Measurements from ENCODE around the gene PEA15. TPM values are rescaled to one million over a fixed set of nuclear protein-coding genes. Genes with fewer than 3 reads are reported as not detected.

Gene PEA15
- total RNA-seq, 3 donors from 2014 or later, result 69.8 to 128 (median 127) TPM

- Histone ChIP-seq H3K4me3 (no peak overlapping the region), H3K27ac (no peak overlapping the region), H3K27me3 (no peaks in the 10 kb centered on the region), H3K9me3 (no peaks in the 10 kb centered on the region), H3K36me3 (no peaks in the 10 kb centered on the region), H3K4me1 (no peaks in the 10 kb centered on the region)
- intact Hi-C loops (cut with DNase I; ENCODE audit: low total_unique reads), result no loop called here
- no peak for DNase-seq (ENCODE audit: low spot score in 2 of 2)
- TF ChIP-seq POLR2AphosphoS5 (IDR thresholded peaks at IDR 0.05) (no peak), POLR2A (IDR thresholded peaks at IDR 0.05) (no peak), CTCF (IDR thresholded peaks at IDR 0.05) (no peak)
Observed at GRCh38 chr1:160178731-160179130, 26.5 kb upstream of the PEA15 start.

- no peaks in the 10 kb centered on the region for H3K9me3 ChIP-seq
- no peaks in the 10 kb centered on the region for H3K36me3 ChIP-seq
- no peaks in the 10 kb centered on the region for H3K27me3 ChIP-seq
- no peak overlapping the region for H3K27ac ChIP-seq
- H3K4me1 ChIP-seq, result no peaks in the 10 kb centered on the region
- H3K4me3 ChIP-seq, result no peak overlapping the region
- TF ChIP-seq CTCF (IDR thresholded peaks at IDR 0.05) (no peak), POLR2A (IDR thresholded peaks at IDR 0.05) (no peak), POLR2AphosphoS5 (IDR thresholded peaks at IDR 0.05) (no peak)
- DNase-seq (ENCODE audit: low spot score in 2 of 2), result no peak
- intact Hi-C loops (cut with DNase I; ENCODE audit: low total_unique reads), result no loop called here
Observed at GRCh38 chr1:160179336-160179735, 25.8 kb upstream of the PEA15 start.

- Histone ChIP-seq H3K27ac (no peak overlapping the region), H3K36me3 (no peaks in the 10 kb centered on the region), H3K4me3 (no peak overlapping the region), H3K9me3 (no peaks in the 10 kb centered on the region), H3K27me3 (no peaks in the 10 kb centered on the region), H3K4me1 (no peaks in the 10 kb centered on the region)
- intact Hi-C loops (cut with DNase I; ENCODE audit: low total_unique reads), result no loop called here
- DNase-seq (ENCODE audit: low spot score in 2 of 2), result no peak
- no peak for TF ChIP-seq CTCF (IDR thresholded peaks at IDR 0.05)
- TF ChIP-seq POLR2A (IDR thresholded peaks at IDR 0.05), result no peak
- TF ChIP-seq POLR2AphosphoS5 (IDR thresholded peaks at IDR 0.05), result no peak
Observed at GRCh38 chr1:160186246-160186645, 18.9 kb upstream of the PEA15 start.

- TF ChIP-seq POLR2A (IDR thresholded peaks at IDR 0.05) (no peak), CTCF (IDR thresholded peaks at IDR 0.05) (no peak), POLR2AphosphoS5 (IDR thresholded peaks at IDR 0.05) (no peak)
- Histone ChIP-seq H3K27me3 (no peaks in the 10 kb centered on the region), H3K9me3 (no peaks in the 10 kb centered on the region), H3K4me1 (no peaks in the 10 kb centered on the region), H3K27ac (no peak overlapping the region), H3K36me3 (no peaks in the 10 kb centered on the region), H3K4me3 (no peak overlapping the region)
- intact Hi-C loops (cut with DNase I; ENCODE audit: low total_unique reads), result no loop called here
- DNase-seq (ENCODE audit: low spot score in 2 of 2), result no peak
Observed at GRCh38 chr1:160186729-160187128, 18.5 kb upstream of the PEA15 start.

GRCh38 chr1:160187407-160187806 lies 17.8 kb upstream of the PEA15 start:
- Histone ChIP-seq H3K27ac (no peak overlapping the region), H3K4me1 (no peaks in the 10 kb centered on the region), H3K27me3 (no peaks in the 10 kb centered on the region), H3K9me3 (no peaks in the 10 kb centered on the region), H3K4me3 (no peak overlapping the region), H3K36me3 (no peaks in the 10 kb centered on the region)
- no peak for DNase-seq (ENCODE audit: low spot score in 2 of 2)
- TF ChIP-seq POLR2A (IDR thresholded peaks at IDR 0.05) (no peak), POLR2AphosphoS5 (IDR thresholded peaks at IDR 0.05) (no peak), CTCF (IDR thresholded peaks at IDR 0.05) (no peak)
- intact Hi-C loops (cut with DNase I; ENCODE audit: low total_unique reads), result no loop called here

All from breast epithelium (tissue), 4 donors.